ENCODE results near the gene RABGAP1L.

- TF ChIP-seq EZH2 (IDR thresholded peaks at IDR 0.05) (no peak), POLR2AphosphoS5 (IDR thresholded peaks at IDR 0.05; ENCODE audit: borderline replicate concordance, low read depth, low read length) (no peak)
Measured at GRCh38 chr1:174659823-174660222, 500.5 kb downstream of the RABGAP1L start.
